GM13977 (cell line): Measurements from ENCODE around the gene TOGARAM2.
"Not testable (repeated sequence)": the region's sequence is repeated elsewhere in the genome, so short reads cannot be mapped to it uniquely, and the experiment has no call there.

Source experiments
- DNase-seq: peaks from one replicate; pipeline ENCODE4 v3.0.0; 2012; ENCODE audit warnings: low spot score
- in situ Hi-C: fragments of 300-500 bp; cut with MboI; formaldehyde crosslinking; loops from one replicate; pipeline ENCODE4 v1.12.0; 2022; ENCODE audit warnings: low sequenced_read_pairs, low pct_unique_long_range_greater_than_20kb, mixed read lengths, inconsistent platforms; ENCODE audit not compliant: unreplicated experiment
- TF ChIP-seq, protein P1 (sequence below): IDR thresholded peaks from 2 replicates; pipeline ENCODE4 v1.5.1; 2012; ENCODE audit warnings: mild to moderate bottlenecking, control low read depth; ENCODE audit not compliant: insufficient read depth; ENCODE audit errors: extremely low read depth, missing control alignments

TOGARAM2 gene

DNA sequence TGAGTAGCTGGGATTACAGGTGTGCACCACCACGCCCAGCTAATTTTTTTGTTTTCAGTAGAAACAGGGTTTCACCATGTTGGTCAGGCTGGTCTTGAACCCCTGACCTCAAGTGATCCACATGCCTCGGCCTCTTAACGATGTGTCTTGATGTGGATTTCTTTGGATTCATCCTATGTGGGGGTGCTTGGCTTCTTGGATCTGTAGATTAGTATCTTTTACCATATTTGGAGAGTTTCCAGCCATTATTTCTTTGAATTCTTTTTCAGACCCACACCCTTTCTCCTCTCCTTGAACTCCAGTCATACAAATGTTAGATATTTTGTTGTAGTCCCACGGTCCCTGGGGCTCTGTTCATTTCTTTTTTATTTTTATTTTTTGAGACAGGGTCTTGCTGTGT lies 6.8 kb upstream of the TOGARAM2 start:
- in situ Hi-C loops, result loop anchor here (25.0 kb wide), 1 partner anchor 863 kb away; no protein-coding TSS in a partner anchor
- TF ChIP-seq, protein P1, sequence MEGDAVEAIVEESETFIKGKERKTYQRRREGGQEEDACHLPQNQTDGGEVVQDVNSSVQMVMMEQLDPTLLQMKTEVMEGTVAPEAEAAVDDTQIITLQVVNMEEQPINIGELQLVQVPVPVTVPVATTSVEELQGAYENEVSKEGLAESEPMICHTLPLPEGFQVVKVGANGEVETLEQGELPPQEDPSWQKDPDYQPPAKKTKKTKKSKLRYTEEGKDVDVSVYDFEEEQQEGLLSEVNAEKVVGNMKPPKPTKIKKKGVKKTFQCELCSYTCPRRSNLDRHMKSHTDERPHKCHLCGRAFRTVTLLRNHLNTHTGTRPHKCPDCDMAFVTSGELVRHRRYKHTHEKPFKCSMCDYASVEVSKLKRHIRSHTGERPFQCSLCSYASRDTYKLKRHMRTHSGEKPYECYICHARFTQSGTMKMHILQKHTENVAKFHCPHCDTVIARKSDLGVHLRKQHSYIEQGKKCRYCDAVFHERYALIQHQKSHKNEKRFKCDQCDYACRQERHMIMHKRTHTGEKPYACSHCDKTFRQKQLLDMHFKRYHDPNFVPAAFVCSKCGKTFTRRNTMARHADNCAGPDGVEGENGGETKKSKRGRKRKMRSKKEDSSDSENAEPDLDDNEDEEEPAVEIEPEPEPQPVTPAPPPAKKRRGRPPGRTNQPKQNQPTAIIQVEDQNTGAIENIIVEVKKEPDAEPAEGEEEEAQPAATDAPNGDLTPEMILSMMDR, result no peak
- DNase-seq, result no peak

- DNase-seq, result no peak
- in situ Hi-C loops, result no loop called here
- TF ChIP-seq, protein P1, result no peak
These were observed 5.4 kb upstream of the TOGARAM2 start for GRCh38 chr2:28975671-28976070.

GRCh38 chr2:28976584-28976983 lies 4.5 kb upstream of the TOGARAM2 start:
- in situ Hi-C loops, result no loop called here
- no peak for DNase-seq
- TF ChIP-seq, protein P1, result no peak

- DNase-seq, result no peak
- TF ChIP-seq, protein P1, result no peak
- in situ Hi-C loops, result no loop called here
These were observed 3.8 kb upstream of the TOGARAM2 start for GRCh38 chr2:28977176-28977875.

DNA sequence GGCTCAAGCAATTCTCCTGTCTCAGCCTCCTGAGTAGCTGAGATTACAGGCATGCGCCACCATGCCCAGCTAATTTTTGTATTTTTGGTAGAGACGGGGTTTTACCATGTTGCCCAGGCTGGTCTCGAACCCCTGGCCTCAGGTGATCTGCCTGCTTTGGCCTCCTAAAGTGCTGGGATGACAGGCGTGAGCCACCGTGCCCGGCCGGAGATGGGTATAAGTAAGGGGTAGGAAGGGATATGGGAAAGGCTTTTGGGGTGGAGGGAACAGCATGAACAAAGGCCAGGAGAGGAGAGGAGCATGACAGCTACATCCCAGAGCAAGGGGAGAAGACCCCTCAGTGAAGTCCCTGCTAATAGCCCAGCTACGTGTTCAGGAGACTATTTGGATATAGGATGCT lies 3.1 kb upstream of the TOGARAM2 start:
- in situ Hi-C loops, result not testable (repeated sequence)

GRCh38 chr2:28978606-28979005 lies 2.5 kb upstream of the TOGARAM2 start:
- TF ChIP-seq, protein P1, result no peak
- in situ Hi-C loops, result no loop called here
- no peak for DNase-seq

More for the DNA sequence above, 3.1 kb upstream of the TOGARAM2 start:
- not testable (repeated sequence) for DNase-seq

- TF ChIP-seq, protein P1, result no peak
- no peak for DNase-seq
- in situ Hi-C loops, result no loop called here
These were observed 2.1 kb upstream of the TOGARAM2 start for GRCh38 chr2:28979041-28979440.
